Measurements from ENCODE around the gene SLIT3.

Gene SLIT3

DNA sequence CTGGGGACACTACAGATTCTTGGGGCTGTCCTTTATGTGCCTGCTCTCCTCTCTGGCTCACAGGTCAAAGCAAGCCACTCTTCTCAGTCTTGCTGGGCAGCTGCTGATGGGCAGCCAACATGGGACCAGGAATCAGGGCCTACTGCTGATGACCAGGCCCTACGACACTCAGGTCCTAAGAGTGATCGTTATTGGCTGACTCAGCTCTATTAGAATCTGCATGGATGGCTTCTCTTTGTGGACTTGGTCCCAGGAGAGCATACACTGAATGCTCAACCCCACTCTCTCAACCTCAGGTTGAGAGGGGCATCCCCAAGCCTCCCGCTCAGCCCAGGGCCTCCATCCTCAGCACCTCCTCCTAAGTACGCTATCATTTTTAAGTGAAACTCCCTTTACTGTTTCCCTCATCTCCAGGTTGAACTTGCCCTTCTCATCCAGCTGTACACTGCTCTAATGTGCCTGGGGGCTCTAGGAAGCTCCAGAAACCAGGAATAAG is 471.0 kb downstream of the SLIT3 start:
- no peak for TF ChIP-seq EZH2phosphoT487 (IDR thresholded peaks at IDR 0.05; ENCODE audit: low read depth)
- TF ChIP-seq, protein P1, sequence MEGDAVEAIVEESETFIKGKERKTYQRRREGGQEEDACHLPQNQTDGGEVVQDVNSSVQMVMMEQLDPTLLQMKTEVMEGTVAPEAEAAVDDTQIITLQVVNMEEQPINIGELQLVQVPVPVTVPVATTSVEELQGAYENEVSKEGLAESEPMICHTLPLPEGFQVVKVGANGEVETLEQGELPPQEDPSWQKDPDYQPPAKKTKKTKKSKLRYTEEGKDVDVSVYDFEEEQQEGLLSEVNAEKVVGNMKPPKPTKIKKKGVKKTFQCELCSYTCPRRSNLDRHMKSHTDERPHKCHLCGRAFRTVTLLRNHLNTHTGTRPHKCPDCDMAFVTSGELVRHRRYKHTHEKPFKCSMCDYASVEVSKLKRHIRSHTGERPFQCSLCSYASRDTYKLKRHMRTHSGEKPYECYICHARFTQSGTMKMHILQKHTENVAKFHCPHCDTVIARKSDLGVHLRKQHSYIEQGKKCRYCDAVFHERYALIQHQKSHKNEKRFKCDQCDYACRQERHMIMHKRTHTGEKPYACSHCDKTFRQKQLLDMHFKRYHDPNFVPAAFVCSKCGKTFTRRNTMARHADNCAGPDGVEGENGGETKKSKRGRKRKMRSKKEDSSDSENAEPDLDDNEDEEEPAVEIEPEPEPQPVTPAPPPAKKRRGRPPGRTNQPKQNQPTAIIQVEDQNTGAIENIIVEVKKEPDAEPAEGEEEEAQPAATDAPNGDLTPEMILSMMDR (IDR thresholded peaks at IDR 0.05; ENCODE audit: low read depth, low read length), result no peak
- Histone ChIP-seq H3K27me3 (ENCODE audit: low read depth, low read length) (peaks cover 38% of the 10 kb centered on the region), H3K9ac (ENCODE audit: low read length) (no peak overlapping the region), H3K79me2 (ENCODE audit: low read length) (no peaks in the 10 kb centered on the region), H3K9me3 (ENCODE audit: insufficient read depth, low read length) (no peaks in the 10 kb centered on the region), H3K4me2 (ENCODE audit: low read length) (no peak overlapping the region), H3K36me3 (replicated peaks; ENCODE audit: low read depth, low read length) (no peaks in the 10 kb centered on the region), H3K27ac (ENCODE audit: low read length) (no peak overlapping the region), H3K4me3 (ENCODE audit: low read length) (no peak overlapping the region), H3K4me1 (ENCODE audit: low read length) (no peaks in the 10 kb centered on the region), H2AFZ (ENCODE audit: low read depth, low read length) (no peak overlapping the region), H4K20me1 (ENCODE audit: insufficient read depth, low read length) (no peaks in the 10 kb centered on the region)

DNA sequence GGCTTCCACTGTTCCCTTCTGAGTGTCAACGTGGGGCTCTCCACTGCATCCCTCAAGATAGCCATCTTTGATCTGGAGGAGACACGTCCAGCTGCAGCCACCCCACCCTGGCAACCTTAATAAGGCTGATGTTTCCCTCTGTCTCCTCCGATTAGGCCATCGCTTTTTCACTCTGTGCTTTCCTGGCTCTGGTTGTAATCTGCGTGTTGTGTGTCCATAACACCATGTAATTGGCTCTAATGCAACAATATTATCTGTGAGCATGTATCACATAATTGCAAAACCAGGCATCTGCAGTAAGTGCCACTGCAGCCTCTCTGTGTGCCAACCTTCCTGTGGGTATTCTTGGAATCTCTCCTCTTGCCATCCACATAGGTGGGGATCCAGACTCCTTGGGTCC is 471.9 kb downstream of the SLIT3 start:
- no peaks in the 10 kb centered on the region for H3K36me3 ChIP-seq (replicated peaks; ENCODE audit: low read depth, low read length)
- H3K9me3 ChIP-seq (ENCODE audit: insufficient read depth, low read length), result no peaks in the 10 kb centered on the region
- H3K79me2 ChIP-seq (ENCODE audit: low read length), result no peaks in the 10 kb centered on the region
- no peak overlapping the region for H3K27ac ChIP-seq (ENCODE audit: low read length)
- no peak overlapping the region for H3K4me2 ChIP-seq (ENCODE audit: low read length)
- H2AFZ ChIP-seq (ENCODE audit: low read depth, low read length), result no peak overlapping the region
- no peak overlapping the region for H3K4me3 ChIP-seq (ENCODE audit: low read length)
- no peak overlapping the region for H3K9ac ChIP-seq (ENCODE audit: low read length)
- no peaks in the 10 kb centered on the region for H4K20me1 ChIP-seq (ENCODE audit: insufficient read depth, low read length)
- no peak for TF ChIP-seq EZH2phosphoT487 (IDR thresholded peaks at IDR 0.05; ENCODE audit: low read depth)
- TF ChIP-seq, protein P1 (IDR thresholded peaks at IDR 0.05; ENCODE audit: low read depth, low read length), result no peak
- H3K4me1 ChIP-seq (ENCODE audit: low read length), result no peaks in the 10 kb centered on the region
- H3K27me3 ChIP-seq (ENCODE audit: low read depth, low read length), result peaks cover 38% of the 10 kb centered on the region

DNA sequence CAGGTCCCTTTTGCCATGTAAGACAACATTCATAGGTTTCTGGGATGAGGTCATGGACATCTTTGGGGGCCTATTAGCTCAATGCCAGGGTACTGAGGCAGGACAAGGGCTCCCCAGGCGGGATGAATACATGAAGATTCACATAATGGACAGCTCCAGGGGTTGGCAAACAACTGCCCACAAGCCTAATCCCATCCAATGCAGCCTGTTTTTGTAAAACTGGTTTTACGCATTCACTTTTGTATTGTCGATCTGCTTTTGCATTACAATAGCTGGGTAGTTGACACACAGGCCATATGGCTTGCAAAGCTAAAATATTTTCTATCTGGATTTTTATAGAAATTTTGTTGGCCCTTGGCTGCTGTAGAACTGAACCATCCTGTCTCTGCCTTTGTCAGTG is 473.3 kb downstream of the SLIT3 start:
- Histone ChIP-seq H3K4me3 (ENCODE audit: low read length) (no peak overlapping the region), H3K36me3 (replicated peaks; ENCODE audit: low read depth, low read length) (no peaks in the 10 kb centered on the region), H4K20me1 (ENCODE audit: insufficient read depth, low read length) (no peaks in the 10 kb centered on the region), H2AFZ (ENCODE audit: low read depth, low read length) (no peak overlapping the region), H3K4me2 (ENCODE audit: low read length) (no peak overlapping the region), H3K27ac (ENCODE audit: low read length) (no peak overlapping the region), H3K4me1 (ENCODE audit: low read length) (no peaks in the 10 kb centered on the region), H3K79me2 (ENCODE audit: low read length) (no peaks in the 10 kb centered on the region), H3K27me3 (ENCODE audit: low read depth, low read length) (peaks cover 36% of the 10 kb centered on the region), H3K9ac (ENCODE audit: low read length) (no peak overlapping the region), H3K9me3 (ENCODE audit: insufficient read depth, low read length) (no peaks in the 10 kb centered on the region)
- no peak for TF ChIP-seq EZH2phosphoT487 (IDR thresholded peaks at IDR 0.05; ENCODE audit: low read depth)
- TF ChIP-seq, protein P1 (IDR thresholded peaks at IDR 0.05; ENCODE audit: low read depth, low read length), result no peak

DNA sequence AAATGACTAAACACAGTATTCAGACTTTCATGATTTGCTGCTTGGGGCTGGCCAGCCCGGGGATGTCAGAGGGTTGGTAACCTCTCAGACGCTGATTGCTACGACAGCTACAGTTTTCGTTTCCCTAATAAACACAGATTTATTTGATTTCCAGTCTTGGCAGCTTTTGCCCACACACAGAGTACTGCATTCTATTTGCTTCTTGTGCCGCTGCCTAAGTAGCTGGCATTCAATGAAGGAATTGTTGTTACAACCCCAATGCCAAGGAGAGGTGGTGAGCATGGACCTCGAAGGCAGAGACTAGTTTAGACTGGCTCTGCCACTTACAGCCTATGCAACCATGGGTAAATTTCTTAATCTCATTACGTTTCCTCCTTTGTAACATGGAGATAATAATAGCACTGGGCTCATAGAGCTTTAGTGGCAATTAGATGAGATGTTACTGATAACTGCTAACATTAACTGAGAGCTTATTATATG is 474.7 kb downstream of the SLIT3 start:
- Histone ChIP-seq H3K27me3 (ENCODE audit: low read depth, low read length) (peaks cover 38% of the 10 kb centered on the region), H3K4me1 (ENCODE audit: low read length) (peaks cover 6% of the 10 kb centered on the region), H4K20me1 (ENCODE audit: insufficient read depth, low read length) (no peaks in the 10 kb centered on the region), H3K36me3 (replicated peaks; ENCODE audit: low read depth, low read length) (no peaks in the 10 kb centered on the region), H3K9ac (ENCODE audit: low read length) (no peak overlapping the region), H3K79me2 (ENCODE audit: low read length) (no peaks in the 10 kb centered on the region), H3K27ac (ENCODE audit: low read length) (no peak overlapping the region), H3K9me3 (ENCODE audit: insufficient read depth, low read length) (no peaks in the 10 kb centered on the region), H3K4me3 (ENCODE audit: low read length) (no peak overlapping the region), H2AFZ (ENCODE audit: low read depth, low read length) (no peak overlapping the region), H3K4me2 (ENCODE audit: low read length) (no peak overlapping the region)
- no peak for TF ChIP-seq EZH2phosphoT487 (IDR thresholded peaks at IDR 0.05; ENCODE audit: low read depth)
- TF ChIP-seq, protein P1 (IDR thresholded peaks at IDR 0.05; ENCODE audit: low read depth, low read length), result no peak
